Measurements from ENCODE around the gene DDA1.

The DDA1 gene

GRCh38 chr19:17330262-17331044 is 21.1 kb downstream of the DDA1 start:
- DNase-seq, result no peak

DNA sequence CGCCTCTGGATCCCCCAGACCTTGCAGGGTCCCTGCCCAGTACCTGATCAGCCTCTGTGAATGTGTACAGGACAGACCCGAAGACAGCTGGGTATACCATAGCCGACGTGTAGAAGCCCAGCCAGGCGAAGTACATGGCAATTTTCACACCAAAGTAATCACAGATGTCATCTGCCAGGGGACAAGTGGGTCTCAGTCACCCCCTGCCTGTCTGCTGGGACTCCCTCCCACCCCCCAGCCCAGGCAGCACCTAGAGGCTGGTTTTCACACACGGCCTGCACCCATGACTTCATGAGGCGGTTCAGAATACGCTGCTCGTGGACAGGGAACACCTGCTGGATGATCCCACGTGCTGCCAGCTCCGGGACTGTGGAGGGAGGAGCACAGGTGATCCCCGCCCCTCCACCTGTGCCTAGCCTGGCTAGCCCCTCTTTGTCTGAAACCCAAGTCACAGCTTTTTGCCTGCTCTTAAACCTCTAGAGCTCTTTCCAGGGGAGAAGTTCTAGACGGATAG is 21.7 kb downstream of the DDA1 start:
- DNase-seq, result no peak

- DNase-seq, result no peak
Measured at GRCh38 chr19:17332360-17332676, 23.0 kb downstream of the DDA1 start.

DNA sequence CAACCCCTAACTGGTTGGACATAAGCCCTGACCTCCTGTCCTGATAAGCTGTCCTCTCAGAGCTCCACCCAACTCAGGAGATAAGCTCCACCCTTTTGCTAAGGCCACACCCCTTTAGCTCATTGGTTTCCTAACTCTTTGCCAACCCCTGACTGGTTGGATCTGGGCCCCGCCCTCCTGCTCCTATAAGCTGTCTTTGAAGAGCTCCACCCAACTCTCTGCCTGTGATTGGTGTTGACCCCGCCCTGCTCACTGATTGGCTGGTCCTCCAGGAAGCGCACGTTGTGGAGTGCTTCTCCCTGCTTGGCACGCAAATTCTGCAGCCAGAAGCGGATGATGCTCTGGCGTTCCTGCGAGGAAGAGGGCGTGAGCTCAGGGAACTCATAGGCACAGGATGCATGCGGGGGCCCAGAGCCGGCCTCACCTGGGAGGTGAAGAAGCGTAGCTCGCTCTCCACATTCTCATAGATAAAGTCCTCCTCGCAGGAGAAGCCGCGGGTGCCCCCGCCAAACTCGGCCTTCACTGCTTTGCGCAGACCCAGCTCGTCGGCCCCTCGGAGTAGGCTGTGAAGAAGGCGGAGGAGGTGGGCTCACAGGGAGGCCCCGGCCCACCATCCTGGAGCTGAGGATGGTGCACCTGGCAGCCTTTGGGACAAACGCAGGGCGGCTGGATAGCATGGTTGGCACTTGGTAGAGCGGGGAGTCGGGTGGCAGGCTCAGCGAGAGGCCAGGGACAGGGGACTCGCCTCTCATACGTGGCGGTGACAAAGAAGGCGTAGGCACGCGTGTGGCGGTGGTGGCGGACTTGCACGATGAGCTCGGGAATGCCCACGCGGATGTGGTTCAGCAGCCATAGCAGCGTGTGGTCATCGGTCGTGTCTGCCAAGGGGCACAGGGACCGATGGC is 23.6 kb downstream of the DDA1 start:
- DNase-seq, result no peak

- DNase-seq, result no peak
Measured at GRCh38 chr19:17333611-17334413, 24.4 kb downstream of the DDA1 start.

DNA sequence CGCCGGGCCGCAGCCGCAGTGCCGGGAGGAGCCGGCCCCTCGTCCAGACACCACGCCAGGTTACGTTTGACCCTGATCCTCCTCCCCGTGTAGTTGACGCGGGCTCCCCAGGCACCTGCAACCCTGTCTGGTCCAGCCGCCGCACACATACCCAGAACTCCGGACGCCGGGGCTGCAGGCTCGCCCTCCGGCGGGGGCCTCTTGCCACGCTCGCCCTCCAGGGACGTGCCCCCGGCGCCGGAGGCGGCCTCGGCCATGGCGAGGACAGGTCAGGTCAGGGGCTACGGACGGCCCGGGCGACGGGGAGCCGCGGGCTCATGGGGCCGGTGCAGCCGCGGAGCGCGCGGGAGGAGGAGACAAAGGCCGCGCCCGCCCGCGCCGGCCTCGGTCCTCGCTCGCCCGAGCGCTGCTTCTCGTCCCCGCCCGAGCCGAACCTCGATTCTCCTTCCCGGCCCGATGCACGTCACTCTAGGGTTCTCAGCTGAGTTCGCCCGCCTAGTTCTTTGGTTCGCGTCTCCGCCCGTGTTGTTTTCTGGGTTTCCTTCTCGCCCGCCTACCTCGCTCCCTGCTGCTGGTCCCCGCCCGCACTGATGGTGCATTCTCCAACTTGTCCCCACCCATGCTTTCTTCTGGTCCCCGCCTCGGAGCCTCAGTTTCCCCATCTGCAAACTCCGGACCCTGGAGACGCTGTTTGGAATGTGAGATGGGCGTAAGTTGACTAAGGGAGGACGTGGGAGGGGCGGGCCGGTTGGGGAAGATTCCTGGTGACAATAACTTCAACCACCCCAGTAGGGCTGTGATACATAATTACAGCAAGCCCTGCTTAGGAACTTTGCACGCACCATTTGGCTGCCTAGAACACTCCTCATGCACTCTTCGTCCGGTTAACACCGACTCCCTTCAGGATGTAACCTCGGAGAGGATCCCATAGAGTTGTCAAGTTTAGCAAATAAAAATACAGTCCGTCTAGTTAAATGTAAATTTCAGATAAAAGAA is 25.3 kb downstream of the DDA1 start, which contains the start of gene ANO8:
ANO8 (minus strand) TSS at position 442 of the 996 bp plus-strand sequence; CDS start at position 257, 185 bp downstream.
- peak; percentile 77 for DNase-seq

GRCh38 chr19:17335575-17335974 is 26.2 kb downstream of the DDA1 start:
- no peak for DNase-seq

DNA sequence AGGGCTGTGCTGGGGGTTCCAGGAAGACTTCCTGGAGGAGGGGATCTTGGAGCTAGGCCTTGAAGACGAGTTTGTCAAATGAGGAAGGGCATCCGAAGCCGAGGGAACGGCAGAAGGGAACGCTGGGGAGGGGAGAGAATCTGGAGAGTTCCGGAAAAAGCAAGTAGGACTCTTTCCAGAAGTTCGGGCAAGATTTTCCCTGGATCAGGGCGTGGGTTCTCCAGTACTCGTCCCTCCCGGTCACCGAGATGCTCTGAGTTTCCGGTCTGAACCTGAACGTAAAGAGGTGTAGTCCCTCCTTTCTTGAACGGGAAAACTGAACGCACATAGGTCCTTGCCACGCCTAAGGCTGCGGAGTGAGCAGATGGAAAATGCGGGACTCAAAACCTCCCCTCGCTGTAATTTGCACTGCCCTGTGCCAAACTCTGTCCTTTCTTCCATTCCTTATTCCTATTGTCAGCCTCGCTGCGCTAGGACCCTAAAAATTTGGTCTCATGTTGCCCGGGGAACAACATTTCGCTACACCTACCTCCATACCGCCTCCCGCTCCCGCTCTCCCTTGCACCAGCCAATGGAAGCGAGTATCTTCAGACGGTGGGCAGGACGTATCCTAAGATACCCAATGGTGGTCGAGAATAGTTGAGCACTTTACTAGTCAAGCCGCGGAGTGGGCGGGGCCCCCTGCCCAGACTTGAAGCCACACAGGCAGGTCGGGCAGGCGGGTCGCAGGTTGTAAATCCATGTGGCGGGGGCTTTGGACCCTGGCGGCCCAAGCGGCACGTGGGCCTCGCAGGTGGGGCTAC is 27.7 kb downstream of the DDA1 start, which contains the start of gene GTPBP3:
GTPBP3 (plus strand) TSS at position 682 of the 803 bp plus-strand sequence; CDS start at position 741, 59 bp downstream.
- DNase-seq, result peak; percentile 94

DNA sequence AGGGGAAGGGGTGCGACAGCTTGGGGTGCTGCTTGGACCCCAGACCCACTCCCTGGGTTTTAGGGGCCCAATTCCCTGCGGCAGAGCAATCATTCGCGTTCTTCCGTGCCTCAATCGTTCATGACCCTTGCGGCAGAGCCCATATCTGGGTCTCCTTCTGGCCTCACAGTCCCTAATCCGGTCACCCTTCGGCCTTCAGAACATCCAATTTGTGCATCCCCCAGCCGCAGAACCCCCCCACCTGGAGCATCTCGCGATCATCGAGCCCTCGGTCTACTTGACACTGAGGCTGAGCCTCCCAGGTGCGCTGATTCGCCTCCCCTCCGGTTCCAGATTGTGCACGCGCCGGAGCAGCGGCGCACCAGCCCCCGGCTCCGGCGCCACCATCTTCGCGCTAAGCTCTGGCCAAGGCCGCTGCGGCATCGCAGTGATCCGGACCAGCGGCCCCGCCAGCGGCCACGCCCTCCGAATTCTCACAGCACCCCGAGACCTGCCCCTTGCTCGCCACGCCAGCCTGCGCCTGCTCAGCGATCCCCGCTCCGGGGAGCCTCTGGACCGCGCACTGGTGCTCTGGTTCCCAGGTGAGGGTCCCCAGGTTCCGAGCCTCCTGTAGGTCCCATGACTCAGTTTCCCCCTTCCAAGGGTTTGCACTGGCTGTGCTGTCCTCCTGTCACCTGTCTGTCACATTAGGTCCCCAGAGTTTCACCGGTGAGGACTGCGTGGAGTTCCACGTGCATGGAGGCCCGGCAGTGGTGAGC is 28.5 kb downstream of the DDA1 start:
- DNase-seq, result no peak

DNA sequence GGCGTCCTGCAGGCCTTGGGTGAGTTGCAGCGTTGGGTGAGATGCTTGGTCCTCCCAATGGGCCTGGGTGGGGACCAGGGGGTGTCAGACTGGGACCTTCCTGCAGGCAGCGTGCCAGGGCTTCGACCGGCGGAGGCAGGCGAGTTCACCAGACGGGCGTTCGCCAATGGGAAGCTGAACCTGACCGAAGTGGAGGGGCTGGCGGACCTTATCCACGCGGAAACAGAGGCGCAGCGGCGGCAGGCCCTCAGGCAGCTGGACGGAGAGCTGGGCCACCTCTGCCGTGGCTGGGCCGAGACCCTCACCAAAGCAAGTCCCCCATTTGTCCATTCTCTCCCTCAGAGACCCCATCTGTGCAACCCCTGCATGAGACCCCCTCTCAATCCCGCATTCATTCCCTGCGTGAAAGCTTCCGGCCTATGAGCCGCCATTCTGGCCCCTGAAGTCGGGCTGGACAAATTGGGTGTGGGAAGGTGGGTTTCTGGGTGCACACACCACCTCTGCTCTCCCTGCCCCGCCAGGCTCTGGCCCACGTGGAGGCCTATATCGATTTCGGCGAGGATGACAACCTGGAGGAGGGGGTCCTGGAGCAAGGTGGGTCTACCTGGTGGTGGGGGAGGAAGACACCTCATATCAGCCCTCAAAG is 29.2 kb downstream of the DDA1 start:
- DNase-seq, result no peak

- no peak for DNase-seq
Measured at GRCh38 chr19:17339088-17339741, 29.9 kb downstream of the DDA1 start.

- no peak for DNase-seq
Measured at GRCh38 chr19:17340302-17340870, 31.0 kb downstream of the DDA1 start.

DNA sequence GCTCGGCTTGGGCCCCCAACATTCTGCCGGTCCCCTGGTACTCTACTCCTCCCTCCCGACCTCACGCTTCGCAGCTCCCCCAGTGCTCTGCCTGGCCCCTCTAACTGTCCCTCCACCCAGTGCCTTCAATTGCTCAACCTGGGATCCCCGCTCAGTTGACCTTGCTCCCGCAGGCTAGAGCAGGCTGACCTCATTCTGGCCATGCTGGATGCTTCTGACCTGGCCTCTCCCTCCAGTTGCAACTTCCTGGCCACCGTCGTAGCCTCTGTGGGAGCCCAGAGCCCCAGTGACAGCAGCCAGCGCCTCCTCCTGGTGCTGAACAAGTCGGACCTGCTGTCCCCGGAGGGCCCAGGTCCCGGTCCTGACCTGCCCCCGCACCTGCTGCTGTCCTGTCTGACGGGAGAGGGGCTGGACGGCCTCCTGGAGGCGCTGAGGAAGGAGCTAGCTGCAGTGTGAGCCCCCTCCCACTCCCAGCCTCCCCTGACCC is 31.6 kb downstream of the DDA1 start:
- no peak for DNase-seq

GRCh38 chr19:17341386-17341785 is 32.0 kb downstream of the DDA1 start:
- DNase-seq, result no peak

GRCh38 chr19:17341845-17342244 is 32.5 kb downstream of the DDA1 start:
- DNase-seq, result no peak

DNA sequence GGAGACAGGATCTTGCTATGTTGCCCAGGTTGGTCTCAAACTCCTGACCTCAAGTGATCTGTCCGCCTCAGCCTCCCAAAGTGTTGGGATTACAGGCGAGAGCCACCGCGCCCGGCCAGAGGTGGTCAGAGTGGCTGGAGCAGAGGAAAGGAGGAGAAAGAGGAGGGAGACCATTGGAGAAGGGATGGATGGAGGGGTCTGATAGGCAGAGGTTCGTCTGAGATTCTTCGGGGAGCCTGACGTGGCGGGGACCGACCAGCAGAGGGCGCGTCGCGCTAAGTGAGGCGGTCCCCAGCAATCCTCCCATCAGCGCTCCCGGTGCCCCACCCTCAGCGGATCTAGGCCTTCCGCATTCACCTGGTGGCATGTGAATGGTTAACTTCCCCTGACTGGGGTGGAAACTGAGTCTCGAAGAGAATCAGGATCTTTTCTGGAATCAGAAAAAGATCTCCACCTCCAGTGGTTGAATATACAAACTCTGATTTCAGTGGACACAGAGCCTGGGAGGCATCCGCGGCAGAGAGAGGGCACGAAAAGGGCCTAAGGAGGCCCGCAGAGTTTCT is 36.8 kb downstream of the DDA1 start:
- no peak for DNase-seq

- DNase-seq, result no peak
Measured at GRCh38 chr19:17347361-17347760, 38.0 kb downstream of the DDA1 start.

GRCh38 chr19:17347877-17348276 is 38.5 kb downstream of the DDA1 start:
- no peak for DNase-seq
